MM.1S (cell line): ENCODE measurements around the gene KLHL28.

Experiments used
- CTCF ChIP-seq: fragments of 300-600 bp; sonication (generic); IDR thresholded peaks from 2 replicates; pipeline ENCODE4 v1.5.1; 2016; ENCODE audit warnings: antibody characterized with exemption, low read length, mixed read lengths
- EZH2 ChIP-seq: fragments of 300-600 bp; sonication (generic); optimal IDR thresholded peaks from 2 replicates; pipeline ENCODE3; 2017; ENCODE audit warnings: low read depth, mild to moderate bottlenecking, antibody characterized with exemption, low read length, mixed read lengths
- EZH2phosphoT487 ChIP-seq: fragments of 300-600 bp; sonication (generic); IDR thresholded peaks from 2 replicates; pipeline ENCODE4 v1.6.1; 2018; ENCODE audit warnings: antibody characterized with exemption, low read length

GRCh38 chr14:44893535-44893934 lies 68.2 kb downstream of the KLHL28 start:
- TF ChIP-seq CTCF (no peak), EZH2 (no peak), EZH2phosphoT487 (no peak)
